Kidney (tissue), 14 donors: ENCODE measurements around the gene AMH. TPM values are rescaled to one million over a fixed set of nuclear protein-coding genes. Genes with fewer than 3 reads are reported as not detected.
A peak's percentile ranks its signal among the peaks of the same experiment; 100 is the strongest.

ENCODE experiments used
- DNase-seq, 5 donors: peaks; one replicate each; pipeline ENCODE4 v3.0.0-alpha.2; 2013 to 2020
- FAIRE-seq: peaks from 2 replicates; lab custom pipeline; 2012; peaks lifted over from hg19 to GRCh38; lab: Jason Lieb, UNC
- H3K27ac ChIP-seq, 2 donors: one replicate each; pipeline ENCODE4 v1.7.0; 2013; ENCODE audit warnings: low read depth in 2 of 2, low read length in 2 of 2, inconsistent platforms in 1 of 2
- H3K27me3 ChIP-seq: one replicate; pipeline ENCODE4 v1.7.1; 2013; ENCODE audit warnings: low read length, inconsistent platforms; ENCODE audit not compliant: control insufficient read depth, insufficient read depth
- H3K36me3 ChIP-seq, 3 donors: one replicate each; pipeline versions ENCODE4 v1.7.0 to v1.7.1; 2013; ENCODE audit warnings: low read length in 3 of 3, control low read depth in 1 of 3, inconsistent platforms in 1 of 3; ENCODE audit not compliant: insufficient read depth in 3 of 3, control insufficient read depth in 2 of 3
- H3K4me1 ChIP-seq, 3 donors: one replicate each; pipeline versions ENCODE4 v1.7.0 to v1.7.1; 2013; ENCODE audit warnings: low read length in 3 of 3, inconsistent platforms in 1 of 3, low read depth in 1 of 3; ENCODE audit not compliant: control insufficient read depth in 2 of 3, insufficient read depth in 2 of 3
- H3K4me3 ChIP-seq, 3 donors: one replicate each; pipeline versions ENCODE4 v1.7.0 to v1.8.1; 2013; ENCODE audit warnings: low read length in 3 of 3, control low read depth in 1 of 3, inconsistent platforms in 1 of 3
- H3K9ac ChIP-seq, 3 donors: one replicate each; pipeline versions ENCODE4 v1.7.0 to v1.7.1; 2013; ENCODE audit warnings: low read length in 3 of 3, control low read depth in 1 of 3, inconsistent platforms in 1 of 3
- H3K9me3 ChIP-seq, 3 donors: one replicate each; pipeline versions ENCODE4 v1.7.0 to v1.7.1; 2013; ENCODE audit warnings: low read length in 3 of 3, control low read depth in 1 of 3, inconsistent platforms in 1 of 3; ENCODE audit not compliant: control insufficient read depth in 2 of 3, insufficient read depth in 1 of 3
- intact Hi-C: fragments of 100-400 bp; cut with DNase I; formaldehyde crosslinking; loops from one replicate; pipeline ENCODE4 v1.11.1; 2022
- polyA plus RNA-seq: library from polyadenylated mRNA; stranded (reverse); fragments of 350-450 nt; fragmentation: Illumina TruSeq; extraction: RNeasy Lipid Tissue Mini Kit (QIAGEN cat#74804); gene quantifications from one replicate; pipeline ENCODE4 v1.2.3, GENCODE V29; 2014; ENCODE audit warnings: low read depth, low replicate concordance; ENCODE audit not compliant: insufficient read depth
- total RNA-seq: library from RNA; stranded (reverse); fragmentation: NEBNext Ultra II Directional; extraction: Animal tissue kit (Norgen Biotek cat#: 25700); gene quantifications from one replicate; pipeline ENCODE4 v1.2.1, GENCODE V29; 2021
- TF ChIP-seq, protein P1 (sequence below): IDR thresholded peaks from 3 replicates; pipeline ENCODE4 v1.5.1; 2012; ENCODE audit warnings: mild to moderate bottlenecking, moderate library complexity, borderline replicate concordance; ENCODE audit not compliant: insufficient read depth; ENCODE audit errors: extremely low read depth
- donor health status: control.
- donor health status: control.
- donor health status: control.
- donor health status: control.
- donor health status: control.
- donor health status: DM: yes; HTN: yes; CAD: no.
- donor health status: Normal renal cell carcinoma (clear cell type).

Gene AMH
- total and polyA plus RNA-seq, 2 donors from 2014 or later = 0.60 to 1.0 TPM

DNA sequence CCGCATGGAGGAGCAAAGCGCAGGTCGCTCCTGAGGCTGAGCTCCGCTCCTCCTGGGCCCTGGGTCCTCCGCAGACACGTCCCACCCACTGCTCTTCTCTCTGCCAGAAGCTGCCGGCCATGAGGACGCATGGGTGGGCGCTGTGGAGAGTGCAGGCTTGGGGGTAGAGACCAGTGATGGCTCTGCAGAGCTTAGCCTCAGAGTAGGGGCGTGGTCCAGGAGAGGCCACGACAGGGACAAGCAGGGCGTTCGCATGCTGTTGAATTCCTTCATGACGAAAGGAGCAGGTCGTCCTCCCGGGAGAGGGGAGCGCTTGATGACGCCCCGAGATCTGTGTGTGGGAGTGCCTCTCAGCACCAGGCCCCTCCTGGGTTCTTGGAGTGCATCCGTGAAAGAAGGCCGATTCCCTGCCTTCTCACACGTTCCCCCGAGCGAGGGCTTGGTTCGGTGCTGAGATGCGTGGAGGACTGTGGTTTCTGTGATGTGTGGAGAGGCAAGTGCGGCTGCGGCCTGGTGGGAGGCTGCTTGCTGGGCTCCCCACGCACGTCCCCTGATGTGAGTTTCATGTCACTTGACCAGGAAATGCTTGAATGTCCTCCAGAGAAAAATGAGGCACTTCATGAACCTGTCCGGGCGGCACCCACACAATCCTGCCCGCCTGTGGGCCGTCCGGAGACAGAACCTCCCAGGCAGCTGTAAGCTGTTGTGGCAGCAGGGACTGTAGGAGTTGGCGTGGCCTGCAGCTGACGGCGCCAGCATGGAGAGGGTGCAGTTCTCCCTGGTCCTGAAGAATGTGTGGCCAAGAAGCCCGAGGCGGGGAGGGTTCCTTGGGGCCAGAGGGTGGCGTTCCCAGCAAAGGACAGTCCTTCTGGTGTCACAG is 8.0 kb upstream of the AMH start:
- H3K4me1 ChIP-seq = peaks cover 2 to 41% (median 33%) of the 10 kb centered on the region in 3 donors
- TF ChIP-seq, protein P1, sequence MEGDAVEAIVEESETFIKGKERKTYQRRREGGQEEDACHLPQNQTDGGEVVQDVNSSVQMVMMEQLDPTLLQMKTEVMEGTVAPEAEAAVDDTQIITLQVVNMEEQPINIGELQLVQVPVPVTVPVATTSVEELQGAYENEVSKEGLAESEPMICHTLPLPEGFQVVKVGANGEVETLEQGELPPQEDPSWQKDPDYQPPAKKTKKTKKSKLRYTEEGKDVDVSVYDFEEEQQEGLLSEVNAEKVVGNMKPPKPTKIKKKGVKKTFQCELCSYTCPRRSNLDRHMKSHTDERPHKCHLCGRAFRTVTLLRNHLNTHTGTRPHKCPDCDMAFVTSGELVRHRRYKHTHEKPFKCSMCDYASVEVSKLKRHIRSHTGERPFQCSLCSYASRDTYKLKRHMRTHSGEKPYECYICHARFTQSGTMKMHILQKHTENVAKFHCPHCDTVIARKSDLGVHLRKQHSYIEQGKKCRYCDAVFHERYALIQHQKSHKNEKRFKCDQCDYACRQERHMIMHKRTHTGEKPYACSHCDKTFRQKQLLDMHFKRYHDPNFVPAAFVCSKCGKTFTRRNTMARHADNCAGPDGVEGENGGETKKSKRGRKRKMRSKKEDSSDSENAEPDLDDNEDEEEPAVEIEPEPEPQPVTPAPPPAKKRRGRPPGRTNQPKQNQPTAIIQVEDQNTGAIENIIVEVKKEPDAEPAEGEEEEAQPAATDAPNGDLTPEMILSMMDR = no peak
- no peaks in the 10 kb centered on the region for H3K9me3 ChIP-seq
- no peaks in the 10 kb centered on the region for H3K27me3 ChIP-seq
- peaks cover 0 to 28% (median 10%) of the 10 kb centered on the region in 3 donors for H3K36me3 ChIP-seq
- intact Hi-C loops = no loop called here
- DNase-seq (peak in 1 of 5 donors; percentile 66), FAIRE-seq (no peak)
- H3K4me3 ChIP-seq = no peak overlapping the region
- H3K27ac ChIP-seq = peak overlapping the region in 1 of 2 donors; percentile 32
- peak overlapping the region in 1 of 3 donors; percentile 53 for H3K9ac ChIP-seq

DNA sequence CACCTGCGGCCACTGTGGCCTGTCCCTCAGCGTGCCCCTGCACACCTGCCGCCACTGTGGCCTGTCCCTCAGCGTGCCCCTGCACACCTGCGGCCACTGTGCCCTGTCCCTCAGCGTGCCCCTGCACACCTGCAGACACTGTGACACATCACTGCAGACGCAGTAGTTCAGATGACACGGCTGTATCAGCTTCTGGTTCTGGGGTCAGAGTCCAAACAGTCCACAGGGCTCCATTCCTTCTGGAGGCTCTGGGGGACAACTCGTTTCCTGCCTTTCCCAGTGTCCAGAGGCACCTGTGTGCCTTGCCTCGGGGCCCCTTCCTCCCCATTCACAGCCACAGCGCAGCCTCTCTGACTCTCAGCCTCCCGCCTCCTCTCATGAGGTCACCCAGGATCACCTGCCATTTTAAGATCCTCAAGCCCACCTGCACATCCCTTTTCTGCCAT is 7.0 kb upstream of the AMH start:
- Histone ChIP-seq H3K27ac (no peak overlapping the region), H3K27me3 (no peaks in the 10 kb centered on the region), H3K36me3 (peaks cover 0 to 36% (median 10%) of the 10 kb centered on the region in 3 donors), H3K4me3 (no peak overlapping the region), H3K9me3 (no peaks in the 10 kb centered on the region), H3K9ac (no peak overlapping the region), H3K4me1 (peaks cover 2 to 41% (median 33%) of the 10 kb centered on the region in 3 donors)
- FAIRE-seq (no peak), DNase-seq (peak in 1 of 5 donors; percentile 69)
- intact Hi-C loops = no loop called here
- TF ChIP-seq, protein P1 = no peak

DNA sequence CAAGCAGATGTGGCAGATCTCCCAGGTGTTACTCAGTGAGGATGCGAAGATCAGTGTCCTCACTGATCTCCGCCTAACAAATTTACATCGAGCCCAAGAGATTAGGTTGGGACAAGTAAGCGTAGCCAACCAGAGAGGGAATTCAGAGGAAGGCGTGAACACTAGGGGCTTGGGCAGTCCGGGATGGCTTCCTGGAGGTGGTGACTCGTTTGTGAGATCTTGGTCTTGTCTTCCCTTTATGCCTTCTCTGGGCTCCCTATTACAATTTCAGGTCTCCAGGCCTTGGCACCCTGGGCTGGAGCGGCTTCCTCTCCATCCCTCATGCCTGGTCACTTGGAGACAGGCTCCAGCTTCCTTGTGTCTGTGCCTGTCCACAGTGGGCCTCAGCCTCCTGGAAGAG is 6.3 kb upstream of the AMH start:
- no peak for DNase-seq
- H3K4me3 ChIP-seq = no peak overlapping the region
- intact Hi-C loops = no loop called here
- TF ChIP-seq, protein P1 = no peak
- H3K27ac ChIP-seq = no peak overlapping the region
- no peak overlapping the region for H3K9ac ChIP-seq
- H3K36me3 ChIP-seq = peaks cover 0 to 40% (median 10%) of the 10 kb centered on the region in 3 donors
- H3K27me3 ChIP-seq = no peaks in the 10 kb centered on the region
- peaks cover 0 to 34% (median 33%) of the 10 kb centered on the region in 3 donors for H3K4me1 ChIP-seq
- no peak for FAIRE-seq
- H3K9me3 ChIP-seq = no peaks in the 10 kb centered on the region
